SK-N-SH treated with all-trans-retinoic acid at 6 μM for 48 hours (cell line): ENCODE results near the gene TLX2.

Experiments used
- SNAI2 ChIP-seq: fragments of 250-450 bp; sonication (Bioruptor Pico); IDR thresholded peaks from 2 replicates; pipeline ENCODE4 v1.5.0; 2020; ENCODE audit warnings: mild to moderate bottlenecking, moderate library complexity
- ZFP3 ChIP-seq: fragments of 250-450 bp; sonication (Bioruptor Pico); IDR thresholded peaks from 2 replicates; pipeline ENCODE4 v1.5.0; 2020; ENCODE audit warnings: mild to moderate bottlenecking, moderate library complexity

GRCh38 chr2:74553892-74554819 lies 39.9 kb downstream of the TLX2 start, which contains the start of the genes DOK1 and LOXL3:
- TF ChIP-seq ZFP3 (CRISPR knock-in tag), result peak; percentile 74
- no peak for TF ChIP-seq SNAI2
